ENCODE measurements around the gene IPO4. TPM values are rescaled to one million over a fixed set of nuclear protein-coding genes. Genes with fewer than 3 reads are reported as not detected.

Gene IPO4
- total RNA-seq, 1 donor from 2014 or later = 50.2 TPM

GRCh38 chr14:24149302-24149969 lies 39.2 kb downstream of the IPO4 start:
- intact Hi-C loops (cut with micrococcal nuclease) = loop anchor here (5.0 kb wide), 2 partner anchors 148 to 682 kb away; partner anchors contain the start of genes DHRS1, NGDN and NOP9

GRCh38 chr14:24147761-24148428 lies 40.7 kb downstream of the IPO4 start:
- intact Hi-C loops (cut with micrococcal nuclease) = loop anchor here (1.0 to 5.0 kb wide), 8 partner anchors 12 to 681 kb away; partner anchors contain the start of genes CHMP4A, DCAF11, DHRS1 and IPO4

- intact Hi-C loops (cut with micrococcal nuclease) = loop anchor here (1.0 to 5.0 kb wide), 9 partner anchors 11 to 680 kb away; partner anchors contain the start of genes CHMP4A, DCAF11, DHRS1 and IPO4
Observed at GRCh38 chr14:24146978-24147760, 41.4 kb downstream of the IPO4 start, which contains the start of gene RNF31. Gene RNF31, plus strand, starts transcription at chr14:24147498. Its CDS starts 201 bp downstream, at chr14:24147699.

- intact Hi-C loops (cut with micrococcal nuclease) = loop anchor here (1.0 to 5.0 kb wide), 3 partner anchors 65 to 679 kb away; partner anchors contain the start of genes DHRS1, NGDN and NOP9
Observed at GRCh38 chr14:24146453-24146977, 42.1 kb downstream of the IPO4 start, which contains the start of gene PSME2. Gene PSME2, minus strand, starts transcription at chr14:24146610. Its CDS starts 29 bp downstream, at chr14:24146581.

- intact Hi-C loops (cut with micrococcal nuclease) = loop anchor here (1.0 to 5.0 kb wide), 3 partner anchors 65 to 679 kb away; partner anchors contain the start of genes DHRS1, NGDN and NOP9
Observed at GRCh38 chr14:24145690-24146452, 42.7 kb downstream of the IPO4 start.

- intact Hi-C loops (cut with micrococcal nuclease) = loop anchor here (5.0 kb wide), 2 partner anchors 152 to 678 kb away; partner anchors contain the start of genes DHRS1, NGDN and NOP9
Observed at GRCh38 chr14:24145219-24145618, 43.4 kb downstream of the IPO4 start.

- intact Hi-C loops (cut with micrococcal nuclease) = no loop called here
Observed at GRCh38 chr14:24144451-24144850, 44.2 kb downstream of the IPO4 start.

- intact Hi-C loops (cut with micrococcal nuclease) = no loop called here
Observed at GRCh38 chr14:24143511-24143910, 45.1 kb downstream of the IPO4 start.

GRCh38 chr14:24141097-24141880 lies 47.3 kb downstream of the IPO4 start, which contains the start of gene EMC9:
Gene EMC9, minus strand, starts transcription at chr14:24141591. Its CDS starts 287 bp downstream, at chr14:24141304.
- intact Hi-C loops (cut with micrococcal nuclease) = loop anchor here (1.0 kb wide), 3 partner anchors 20 to 91 kb away; partner anchors contain the start of genes DCAF11, GMPR2, IRF9 and NEDD8

GRCh38 chr14:24139272-24139934 lies 49.2 kb downstream of the IPO4 start:
- intact Hi-C loops (cut with micrococcal nuclease) = no loop called here

- intact Hi-C loops (cut with micrococcal nuclease) = no loop called here
Observed at GRCh38 chr14:24138396-24139271, 50.0 kb downstream of the IPO4 start.

- intact Hi-C loops (cut with micrococcal nuclease) = no loop called here
Observed at GRCh38 chr14:24137529-24138395, 50.9 kb downstream of the IPO4 start.

- intact Hi-C loops (cut with micrococcal nuclease) = loop anchor here (1.0 kb wide), 3 partner anchors 10 to 24 kb away; partner anchors contain the start of genes DCAF11, IRF9, NRL and RNF31
Observed at GRCh38 chr14:24136684-24137528, 51.7 kb downstream of the IPO4 start.

- intact Hi-C loops (cut with micrococcal nuclease) = loop anchor here (1.0 kb wide), 3 partner anchors 11 to 25 kb away; partner anchors contain the start of genes DCAF11, IRF9, NRL and RNF31
Observed at GRCh38 chr14:24135834-24136683, 52.6 kb downstream of the IPO4 start, which contains the start of gene PSME1. Gene PSME1, plus strand, starts transcription at chr14:24136194. Its CDS starts 69 bp downstream, at chr14:24136263.

GRCh38 chr14:24135584-24135833 lies 53.1 kb downstream of the IPO4 start:
- intact Hi-C loops (cut with micrococcal nuclease) = no loop called here

Data from T-helper 2 cell treated with Interferon-gamma antibody and Interleukin-4, amounts not matched to agents 100 ng/mL and 5 ng/mL, for 36 hours (primary cell).